OCI-LY7 (cell line): Measurements from ENCODE around the gene FFAR4. TPM values are rescaled to one million over a fixed set of nuclear protein-coding genes. Genes with fewer than 3 reads are reported as not detected.

Source experiments
- BruUV-seq: library from RNA; stranded (reverse); fragments of 400-500 nt; replicated peaks from 2 replicates; lab custom pipeline; 2021; lab: Mats Ljungman, UMichigan
- CTCF ChIA-PET: fragments of 300-600 bp; sonication (Branson Sonifier 250); formaldehyde crosslinking; loops from one replicate; lab custom pipeline; 2022; ENCODE audit warnings: antibody characterized with exemption; ENCODE audit not compliant: unreplicated experiment; lab: Charles Lee
- POLR2A ChIA-PET: fragments of 300-600 bp; sonication (Branson Sonifier 250); formaldehyde crosslinking; loops from one replicate; lab custom pipeline; 2022; ENCODE audit warnings: antibody characterized with exemption; lab: Charles Lee
- DNase-seq: peaks from one replicate; pipeline ENCODE4 v3.0.0-alpha.2; 2015; ENCODE audit warnings: low spot score
- H2AFZ ChIP-seq: fragments of 200-600 bp; sonication (generic), shearing (Covaris generic); 2 replicates; pipeline ENCODE4 v1.6.1; 2014; ENCODE audit warnings: mild to moderate bottlenecking, antibody characterized with exemption, low read length, moderate library complexity
- H3K27ac ChIP-seq: fragments of 200-600 bp; sonication (generic); 2 replicates; pipeline ENCODE4 v1.5.1; 2014; ENCODE audit warnings: mixed run types, low read depth, mild to moderate bottlenecking, moderate library complexity, low read length, inconsistent platforms; ENCODE audit not compliant: poor library complexity, severe bottlenecking
- H3K36me3 ChIP-seq: fragments of 200-600 bp; sonication (generic); 2 replicates; pipeline ENCODE4 v1.6.1; 2014; ENCODE audit warnings: mild to moderate bottlenecking, antibody characterized with exemption, low read length, moderate library complexity, mixed read lengths; ENCODE audit not compliant: insufficient read depth
- H3K4me1 ChIP-seq: fragments of 200-600 bp; sonication (generic); 2 replicates; pipeline ENCODE4 v1.5.1; 2014; ENCODE audit warnings: mild to moderate bottlenecking, low read length; ENCODE audit not compliant: insufficient read depth, poor library complexity, severe bottlenecking
- H3K4me2 ChIP-seq: fragments of 200-600 bp; sonication (generic); 2 replicates; pipeline ENCODE4 v1.6.1; 2014; ENCODE audit warnings: mild to moderate bottlenecking, low read length
- H3K4me3 ChIP-seq: fragments of 200-600 bp; sonication (generic); 2 replicates; pipeline ENCODE4 v1.5.1; 2014; ENCODE audit warnings: mild to moderate bottlenecking, low read depth, low read length; ENCODE audit not compliant: poor library complexity, severe bottlenecking
- H3K79me2 ChIP-seq: fragments of 200-600 bp; sonication (generic); 2 replicates; pipeline ENCODE4 v1.6.1; 2016; ENCODE audit warnings: low read depth, mild to moderate bottlenecking, low read length, moderate library complexity, mixed read lengths; ENCODE audit not compliant: insufficient read depth
- H3K9me2 ChIP-seq: fragments of 200-600 bp; sonication (generic); 2 replicates; pipeline ENCODE4 v1.6.1; 2016; ENCODE audit warnings: mild to moderate bottlenecking, low read length, mixed read lengths; ENCODE audit not compliant: insufficient read depth
- H3K9me3 ChIP-seq: fragments of 200-600 bp; sonication (generic); 2 replicates; pipeline ENCODE4 v1.6.1; 2014; ENCODE audit warnings: mild to moderate bottlenecking, mixed run types, low read length, mixed read lengths
- H4K20me1 ChIP-seq: fragments of 200-600 bp; sonication (generic); 2 replicates; pipeline ENCODE4 v1.6.1; 2014; ENCODE audit warnings: mild to moderate bottlenecking, antibody characterized with exemption, low read length, moderate library complexity, mixed read lengths; ENCODE audit not compliant: insufficient read depth
- EZH2phosphoT487 ChIP-seq: fragments of 200-600 bp; sonication (generic); IDR thresholded peaks from 2 replicates; pipeline ENCODE4 v1.6.1; 2018; ENCODE audit warnings: low read depth, borderline replicate concordance, mild to moderate bottlenecking, mixed run types, antibody characterized with exemption, low read length, moderate library complexity, mixed read lengths
- intact Hi-C: fragments of 100-400 bp; cut with micrococcal nuclease; formaldehyde crosslinking; loops from one replicate; pipeline ENCODE4 v1.10.0; 2022; ENCODE audit not compliant: unreplicated experiment
- total RNA-seq, 2 experiments: library from RNA; depleted of rRNA in 1 of 2; stranded (reverse); fragments of >200 nt in 1 of 2; shearing (Covaris generic) in 1 of 2; gene quantifications; 2 replicates each; pipeline ENCODE4 v1.2.3, GENCODE V29; 2014 to 2022
- TF ChIP-seq, protein P1 (sequence below): fragments of 200-600 bp; sonication (generic); conservative IDR thresholded peaks from 2 replicates; pipeline ENCODE4 v1.5.1; 2014; ENCODE audit warnings: mild to moderate bottlenecking, antibody characterized with exemption, low read length, moderate library complexity, mixed read lengths

The FFAR4 gene
- total RNA-seq, 2 experiments from 2014 or later: not detected

DNA sequence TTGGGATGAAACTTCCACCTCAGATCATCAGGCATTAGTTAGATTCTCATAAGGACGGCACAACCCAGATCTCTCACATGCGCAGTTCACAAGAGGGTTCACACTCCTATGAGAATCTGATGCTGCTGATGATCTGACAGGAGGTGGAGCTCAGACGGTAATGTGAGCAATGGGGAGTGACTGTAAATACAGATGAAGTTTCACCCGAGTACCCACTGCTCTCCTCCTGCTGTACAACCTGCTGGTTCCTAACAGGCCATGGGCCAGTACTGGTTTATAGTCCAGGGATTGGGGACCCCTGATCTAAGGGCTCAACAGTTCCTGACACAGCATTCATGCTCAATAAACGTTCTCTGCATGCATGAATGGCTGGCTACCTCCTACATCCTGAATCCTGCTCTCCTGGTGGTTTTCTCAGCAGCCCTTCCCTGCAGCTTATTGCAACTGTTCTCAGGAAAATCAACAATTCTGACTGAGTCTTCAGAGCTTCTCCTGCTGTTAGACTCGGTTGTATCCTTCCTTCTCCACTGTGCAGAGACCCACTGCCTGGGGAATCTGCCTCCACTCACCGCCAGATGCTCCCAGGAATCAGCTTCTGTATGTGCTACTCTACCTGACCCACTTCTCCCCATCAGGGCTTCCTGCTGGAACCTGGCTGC is 63.3 kb downstream of the FFAR4 start:
- H3K4me3 ChIP-seq: no peak overlapping the region
- H3K4me2 ChIP-seq: peak overlapping the region; percentile 36
- H3K4me1 ChIP-seq: peaks cover 40% of the 10 kb centered on the region
- H3K36me3 ChIP-seq: no peaks in the 10 kb centered on the region
- BruUV-seq: no TSS peak
- peak overlapping the region; percentile 63; the same call in 1 of the 2 replicates for H2AFZ ChIP-seq
- H3K9me2 ChIP-seq: no peaks in the 10 kb centered on the region
- intact Hi-C loops: no loop called here
- no peak for TF ChIP-seq EZH2phosphoT487
- TF ChIP-seq, protein P1, sequence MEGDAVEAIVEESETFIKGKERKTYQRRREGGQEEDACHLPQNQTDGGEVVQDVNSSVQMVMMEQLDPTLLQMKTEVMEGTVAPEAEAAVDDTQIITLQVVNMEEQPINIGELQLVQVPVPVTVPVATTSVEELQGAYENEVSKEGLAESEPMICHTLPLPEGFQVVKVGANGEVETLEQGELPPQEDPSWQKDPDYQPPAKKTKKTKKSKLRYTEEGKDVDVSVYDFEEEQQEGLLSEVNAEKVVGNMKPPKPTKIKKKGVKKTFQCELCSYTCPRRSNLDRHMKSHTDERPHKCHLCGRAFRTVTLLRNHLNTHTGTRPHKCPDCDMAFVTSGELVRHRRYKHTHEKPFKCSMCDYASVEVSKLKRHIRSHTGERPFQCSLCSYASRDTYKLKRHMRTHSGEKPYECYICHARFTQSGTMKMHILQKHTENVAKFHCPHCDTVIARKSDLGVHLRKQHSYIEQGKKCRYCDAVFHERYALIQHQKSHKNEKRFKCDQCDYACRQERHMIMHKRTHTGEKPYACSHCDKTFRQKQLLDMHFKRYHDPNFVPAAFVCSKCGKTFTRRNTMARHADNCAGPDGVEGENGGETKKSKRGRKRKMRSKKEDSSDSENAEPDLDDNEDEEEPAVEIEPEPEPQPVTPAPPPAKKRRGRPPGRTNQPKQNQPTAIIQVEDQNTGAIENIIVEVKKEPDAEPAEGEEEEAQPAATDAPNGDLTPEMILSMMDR: no peak
- DNase-seq: no peak
- H4K20me1 ChIP-seq: no peaks in the 10 kb centered on the region
- no peaks in the 10 kb centered on the region for H3K79me2 ChIP-seq
- H3K9me3 ChIP-seq: no peaks in the 10 kb centered on the region
- H3K27ac ChIP-seq: no peak overlapping the region
- ChIA-PET POLR2A (interaction anchor here (1.3 kb wide), 1 partner anchor 8 kb away, joined by 3 read pairs; no protein-coding TSS in a partner anchor), CTCF (no interaction called here)

DNA sequence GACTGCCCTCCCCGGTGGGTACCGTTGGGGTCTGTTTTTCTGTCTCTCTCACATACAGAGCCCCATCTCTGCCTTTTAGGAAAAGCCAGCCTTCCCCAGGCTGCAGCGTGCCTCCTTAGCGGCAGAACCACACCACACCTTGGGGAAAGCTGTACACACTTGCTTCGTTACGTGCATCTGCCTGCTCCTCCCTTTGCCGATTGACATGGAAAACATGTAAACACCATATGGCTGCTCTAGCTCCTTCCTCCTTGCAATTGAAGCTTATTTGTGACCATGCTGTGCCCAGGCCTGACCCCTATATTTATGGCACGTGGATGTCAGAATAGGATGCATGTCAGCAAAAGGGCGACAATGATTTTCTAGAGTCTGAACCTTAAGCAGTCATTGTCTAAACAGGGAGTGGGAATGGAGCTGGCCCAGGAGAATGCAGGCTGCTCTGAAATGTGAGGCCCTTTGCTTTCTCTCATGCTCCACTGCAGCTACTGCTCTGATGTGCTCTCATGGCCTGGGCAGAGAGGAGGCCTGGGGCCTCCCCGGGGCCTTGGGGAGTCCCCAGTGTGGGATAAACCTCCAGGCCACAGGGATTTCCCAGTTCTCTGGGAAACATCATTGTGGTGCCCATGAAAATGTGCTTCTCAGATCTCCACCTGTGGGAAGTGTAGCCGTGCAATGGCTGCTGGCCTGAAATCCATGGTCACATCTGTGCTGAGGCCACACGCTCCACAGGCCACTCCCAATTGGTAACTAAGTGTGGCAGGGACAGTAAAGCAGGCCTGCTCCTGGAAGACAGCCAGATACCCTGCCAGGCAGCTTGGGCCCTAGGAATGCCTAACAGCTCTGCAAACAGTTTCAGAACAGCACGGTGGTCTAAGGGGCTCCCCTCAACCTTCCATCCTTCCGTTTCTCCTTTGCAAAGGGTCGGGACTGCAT is 64.4 kb downstream of the FFAR4 start:
- no peaks in the 10 kb centered on the region for H3K36me3 ChIP-seq
- H4K20me1 ChIP-seq: no peaks in the 10 kb centered on the region
- ChIA-PET CTCF (interaction anchor here (0.5 kb wide), 1 partner anchor 485 kb away, joined by 3 read pairs; no protein-coding TSS in a partner anchor), POLR2A (interaction anchor here (4.0 kb wide), 1 partner anchor 14 kb away, joined by 17 read pairs; no protein-coding TSS in a partner anchor)
- peak overlapping the region; percentile 35; the same call in 1 of the 2 replicates for H2AFZ ChIP-seq
- intact Hi-C loops: no loop called here
- DNase-seq: no peak
- H3K9me2 ChIP-seq: no peaks in the 10 kb centered on the region
- TF ChIP-seq EZH2phosphoT487: no peak
- TF ChIP-seq, protein P1: no peak
- H3K4me2 ChIP-seq: no peak overlapping the region
- peaks cover 33% of the 10 kb centered on the region for H3K4me1 ChIP-seq
- no peak overlapping the region for H3K27ac ChIP-seq
- no TSS peak for BruUV-seq
- H3K4me3 ChIP-seq: no peak overlapping the region
- H3K9me3 ChIP-seq: no peaks in the 10 kb centered on the region
- H3K79me2 ChIP-seq: no peaks in the 10 kb centered on the region

Other genes starting within 250 kb of the FFAR4 start
- not detected in 2 replicates for gene MYOF, start 84.3 kb upstream of the FFAR4 start, total RNA-seq (2014; rRNA removed; shearing (Covaris generic))
- gene MYOF, start 84.3 kb upstream of the FFAR4 start, total RNA-seq (2022): 0.30 and 0.42 TPM in 2 replicates
- gene CEP55, start 70.1 kb upstream of the FFAR4 start, total RNA-seq (2014; rRNA removed; shearing (Covaris generic)): 64.5 and 83.0 TPM in 2 replicates
- gene CEP55, start 70.1 kb upstream of the FFAR4 start, total RNA-seq (2022): 68.3 and 75.2 TPM in 2 replicates
- gene RBP4, start 34.6 kb downstream of the FFAR4 start, total RNA-seq (2014; rRNA removed; shearing (Covaris generic)): not detected in 2 replicates
- not detected in 2 replicates for gene RBP4, start 34.6 kb downstream of the FFAR4 start, total RNA-seq (2022)
- gene PDE6C, start 45.9 kb downstream of the FFAR4 start, total RNA-seq (2014; rRNA removed; shearing (Covaris generic)): 0.03 and 0.05 TPM in 2 replicates
- 0.13 TPM in 1 of 2 replicates, not detected in the other for gene PDE6C, start 45.9 kb downstream of the FFAR4 start, total RNA-seq (2022)
- 11.9 and 24.3 TPM in 2 replicates for gene FRA10AC1, start 135.9 kb downstream of the FFAR4 start, total RNA-seq (2014; rRNA removed; shearing (Covaris generic))
- gene FRA10AC1, start 135.9 kb downstream of the FFAR4 start, total RNA-seq (2022): 26.9 and 30.2 TPM in 2 replicates
- gene LGI1, start 191.3 kb downstream of the FFAR4 start, total RNA-seq (2014; rRNA removed; shearing (Covaris generic)): 0.41 TPM in 1 of 2 replicates, not detected in the other
- gene LGI1, start 191.3 kb downstream of the FFAR4 start, total RNA-seq (2022): not detected in 2 replicates